Fibroblast of lung (primary cell): Measurements from ENCODE around the gene LPCAT1. TPM values are rescaled to one million over a fixed set of nuclear protein-coding genes. Genes with fewer than 3 reads are reported as not detected.

ENCODE experiments used
- DNase-seq, 2 donors: peaks; one replicate each; pipeline versions ENCODE4 v3.0.0 to v3.0.0-alpha.2; 2010; ENCODE audit warnings: low read depth in 2 of 2
- H2AFZ ChIP-seq: 2 replicates; pipeline ENCODE4 v1.5.1; 2012; ENCODE audit warnings: low read length, control low read depth, inconsistent platforms
- H3K27ac ChIP-seq: 2 replicates; pipeline ENCODE4 v1.5.1; 2011; ENCODE audit warnings: low read length, control low read depth; ENCODE audit not compliant: insufficient read depth
- H3K27me3 ChIP-seq: 2 replicates; pipeline ENCODE4 v1.5.1; 2011; ENCODE audit warnings: mild to moderate bottlenecking, low read length; ENCODE audit not compliant: control insufficient read depth, insufficient read depth
- H3K36me3 ChIP-seq: 2 replicates; pipeline ENCODE4 v1.5.1; 2011; ENCODE audit warnings: low read length; ENCODE audit not compliant: control insufficient read depth, insufficient read depth
- H3K4me1 ChIP-seq: 2 replicates; pipeline ENCODE4 v1.5.1; 2011; ENCODE audit warnings: low read length; ENCODE audit not compliant: control insufficient read depth, insufficient read depth; ENCODE audit errors: extremely low read depth
- H3K4me2 ChIP-seq: 2 replicates; pipeline ENCODE4 v1.5.1; 2011; ENCODE audit warnings: low read length, control low read depth; ENCODE audit not compliant: insufficient read depth; ENCODE audit errors: extremely low read depth
- H3K4me3 ChIP-seq, 4 experiments: fragments of 200-600 bp in 1 of 4; sonication (generic) in 1 of 4; replicated peaks in 1 of 4; 2 replicates each; pipeline ENCODE4 v1.5.1; 2011 to 2016; ENCODE audit warnings: low read length in 4 of 4, low read depth in 3 of 4, mild to moderate bottlenecking in 3 of 4, control low read depth in 2 of 4, inconsistent platforms in 1 of 4, mixed read lengths in 1 of 4; ENCODE audit not compliant: insufficient read depth in 1 of 4; ENCODE audit errors: control extremely low read depth in 1 of 4
- H3K79me2 ChIP-seq: 2 replicates; pipeline ENCODE4 v1.5.1; 2012; ENCODE audit warnings: mild to moderate bottlenecking, low read length, inconsistent platforms; ENCODE audit not compliant: control insufficient read depth, insufficient read depth
- H3K9ac ChIP-seq: 2 replicates; pipeline ENCODE4 v1.5.1; 2011; ENCODE audit warnings: mild to moderate bottlenecking, low read length, control low read depth; ENCODE audit not compliant: insufficient read depth
- H3K9me3 ChIP-seq: 2 replicates; pipeline ENCODE4 v1.5.1; 2012; ENCODE audit warnings: low read depth, low read length; ENCODE audit not compliant: control insufficient read depth, insufficient read depth
- H4K20me1 ChIP-seq: 2 replicates; pipeline ENCODE4 v1.5.1; 2011; ENCODE audit warnings: low read length; ENCODE audit not compliant: control insufficient read depth, insufficient read depth; ENCODE audit errors: extremely low read depth
- EZH2 ChIP-seq: IDR thresholded peaks from 2 replicates; pipeline ENCODE4 v1.5.1; 2012; ENCODE audit warnings: low read length, control low read depth, mild to moderate bottlenecking; ENCODE audit errors: missing control alignments
- polyA plus RNA-seq, 2 donors: library from polyadenylated mRNA; depleted of rRNA in 1 of 2; stranded (reverse) in 1 of 2; unstranded in 1 of 2; fragments of >200 nt; gene quantifications; 2 replicates each; pipeline ENCODE4 v1.2.1, GENCODE V29; 2011 to 2012; ENCODE audit warnings: missing spikeins in 1 of 2
- total RNA-seq: library from RNA; depleted of rRNA; stranded (reverse); fragments of >200 nt; gene quantifications from 2 replicates; pipeline ENCODE4 v1.2.1, GENCODE V29; 2014
- TF ChIP-seq, protein P1 (sequence below), 2 donors: IDR thresholded peaks in 1 of 2; conservative IDR thresholded peaks in 1 of 2; 1 replicate in 1 of 2; 2 replicates in 1 of 2; pipeline ENCODE4 v1.5.1; 2011 to 2012; ENCODE audit warnings: low read length in 2 of 2, control low read depth in 1 of 2, inconsistent platforms in 1 of 2, low read depth in 1 of 2, mild to moderate bottlenecking in 1 of 2

Gene LPCAT1
- total and polyA plus RNA-seq, 2 donors (not counting 1 experiment from before 2014, with no cell fraction given) = 50.8 to 65.2 TPM

DNA sequence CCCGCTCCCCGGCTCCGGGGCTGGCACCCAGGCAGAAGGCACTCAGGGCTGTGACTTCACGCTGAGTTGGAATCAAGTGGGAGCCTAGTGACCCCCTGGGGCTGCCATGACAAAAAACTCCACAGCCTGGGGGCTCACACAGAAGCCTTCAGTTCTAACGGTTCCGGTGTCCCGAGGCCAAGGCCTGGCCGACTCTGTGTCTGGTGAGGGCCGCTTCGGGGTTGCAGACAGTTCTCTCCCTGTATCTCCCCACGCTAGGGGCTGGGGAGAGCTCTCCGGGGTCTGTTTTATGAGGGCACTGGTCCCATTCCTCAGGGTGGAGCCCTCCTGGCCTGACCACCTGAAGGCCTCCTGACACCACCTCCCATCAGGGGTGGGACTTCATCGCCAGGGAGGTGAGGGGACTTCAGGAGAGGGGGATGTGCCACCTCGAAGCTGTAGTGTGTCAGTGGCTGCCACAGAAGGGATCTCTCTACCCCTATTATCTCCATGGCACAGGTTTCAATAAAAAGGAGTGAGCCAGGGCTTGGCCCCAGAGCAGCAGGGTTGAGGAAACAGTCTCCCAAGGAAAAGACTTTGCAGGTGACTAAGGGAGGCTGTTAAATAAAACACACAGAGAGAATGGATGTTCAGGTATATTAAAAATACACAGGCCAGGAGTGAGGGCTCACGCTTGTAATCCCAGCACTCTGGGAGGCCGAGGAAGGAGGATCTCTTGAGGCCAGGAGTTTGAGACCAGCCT is 77.0 kb downstream of the LPCAT1 start:
- DNase-seq = no peak
- Histone ChIP-seq H3K4me3 (no peak overlapping the region), H3K27ac (no peak overlapping the region), H3K9ac (no peak overlapping the region), H3K9me3 (no peaks in the 10 kb centered on the region), H4K20me1 (no peaks in the 10 kb centered on the region), H3K4me2 (no peak overlapping the region), H3K79me2 (no peaks in the 10 kb centered on the region), H3K4me1 (no peaks in the 10 kb centered on the region), H3K27me3 (peaks cover 38% of the 10 kb centered on the region), H2AFZ (no peak overlapping the region), H3K36me3 (no peaks in the 10 kb centered on the region)
- TF ChIP-seq, protein P1, sequence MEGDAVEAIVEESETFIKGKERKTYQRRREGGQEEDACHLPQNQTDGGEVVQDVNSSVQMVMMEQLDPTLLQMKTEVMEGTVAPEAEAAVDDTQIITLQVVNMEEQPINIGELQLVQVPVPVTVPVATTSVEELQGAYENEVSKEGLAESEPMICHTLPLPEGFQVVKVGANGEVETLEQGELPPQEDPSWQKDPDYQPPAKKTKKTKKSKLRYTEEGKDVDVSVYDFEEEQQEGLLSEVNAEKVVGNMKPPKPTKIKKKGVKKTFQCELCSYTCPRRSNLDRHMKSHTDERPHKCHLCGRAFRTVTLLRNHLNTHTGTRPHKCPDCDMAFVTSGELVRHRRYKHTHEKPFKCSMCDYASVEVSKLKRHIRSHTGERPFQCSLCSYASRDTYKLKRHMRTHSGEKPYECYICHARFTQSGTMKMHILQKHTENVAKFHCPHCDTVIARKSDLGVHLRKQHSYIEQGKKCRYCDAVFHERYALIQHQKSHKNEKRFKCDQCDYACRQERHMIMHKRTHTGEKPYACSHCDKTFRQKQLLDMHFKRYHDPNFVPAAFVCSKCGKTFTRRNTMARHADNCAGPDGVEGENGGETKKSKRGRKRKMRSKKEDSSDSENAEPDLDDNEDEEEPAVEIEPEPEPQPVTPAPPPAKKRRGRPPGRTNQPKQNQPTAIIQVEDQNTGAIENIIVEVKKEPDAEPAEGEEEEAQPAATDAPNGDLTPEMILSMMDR (conservative IDR thresholded peaks at IDR 0.05 in 1 of 2, IDR thresholded peaks at IDR 0.05 in 1 of 2; ENCODE audit: low read depth in 1 of 2, low read length in 2 of 2) = no peak
- TF ChIP-seq EZH2 = no peak

GRCh38 chr5:1445689-1446601 is 77.8 kb downstream of the LPCAT1 start:
- H3K79me2 ChIP-seq = no peaks in the 10 kb centered on the region
- H3K36me3 ChIP-seq = no peaks in the 10 kb centered on the region
- H3K27me3 ChIP-seq = peaks cover 38% of the 10 kb centered on the region
- no peak overlapping the region for H3K4me3 ChIP-seq
- H3K4me1 ChIP-seq = no peaks in the 10 kb centered on the region
- no peak overlapping the region for H2AFZ ChIP-seq
- no peak overlapping the region for H3K4me2 ChIP-seq
- no peaks in the 10 kb centered on the region for H3K9me3 ChIP-seq
- H3K27ac ChIP-seq = no peak overlapping the region
- DNase-seq = no peak
- peak; percentile 97 for TF ChIP-seq EZH2
- TF ChIP-seq, protein P1 (conservative IDR thresholded peaks at IDR 0.05 in 1 of 2, IDR thresholded peaks at IDR 0.05 in 1 of 2; ENCODE audit: low read depth in 1 of 2, low read length in 2 of 2) = no peak
- no peak overlapping the region for H3K9ac ChIP-seq
- H4K20me1 ChIP-seq = no peaks in the 10 kb centered on the region

GRCh38 chr5:1445313-1445688 is 78.5 kb downstream of the LPCAT1 start, which contains the start of gene SLC6A3:
TSS of gene SLC6A3 (minus strand) at chr5:1445440. CDS start at chr5:1443197, 2,243 bp downstream.
- Histone ChIP-seq H3K79me2 (no peaks in the 10 kb centered on the region), H4K20me1 (no peaks in the 10 kb centered on the region), H3K27ac (no peak within 1 kb of the TSS), H3K36me3 (no peaks in the 10 kb centered on the region), H3K27me3 (peaks cover 38% of the 10 kb centered on the region), H3K9me3 (no peaks in the 10 kb centered on the region), H2AFZ (no peak within 1 kb of the TSS), H3K9ac (no peak within 1 kb of the TSS), H3K4me2 (no peak within 1 kb of the TSS), H3K4me3 (no peak within 1 kb of the TSS), H3K4me1 (no peaks in the 10 kb centered on the region)
- TF ChIP-seq, protein P1 (conservative IDR thresholded peaks at IDR 0.05 in 1 of 2, IDR thresholded peaks at IDR 0.05 in 1 of 2; ENCODE audit: low read depth in 1 of 2, low read length in 2 of 2) = no peak
- no peak for TF ChIP-seq EZH2
- no peak for DNase-seq
